Measurements from ENCODE around the gene CFAP46. TPM values are rescaled to one million over a fixed set of nuclear protein-coding genes. Genes with fewer than 3 reads are reported as not detected.

Gene CFAP46
- total and polyA plus RNA-seq, 4 donors, result 3.1 to 18.8 (median 7.1) TPM

DNA sequence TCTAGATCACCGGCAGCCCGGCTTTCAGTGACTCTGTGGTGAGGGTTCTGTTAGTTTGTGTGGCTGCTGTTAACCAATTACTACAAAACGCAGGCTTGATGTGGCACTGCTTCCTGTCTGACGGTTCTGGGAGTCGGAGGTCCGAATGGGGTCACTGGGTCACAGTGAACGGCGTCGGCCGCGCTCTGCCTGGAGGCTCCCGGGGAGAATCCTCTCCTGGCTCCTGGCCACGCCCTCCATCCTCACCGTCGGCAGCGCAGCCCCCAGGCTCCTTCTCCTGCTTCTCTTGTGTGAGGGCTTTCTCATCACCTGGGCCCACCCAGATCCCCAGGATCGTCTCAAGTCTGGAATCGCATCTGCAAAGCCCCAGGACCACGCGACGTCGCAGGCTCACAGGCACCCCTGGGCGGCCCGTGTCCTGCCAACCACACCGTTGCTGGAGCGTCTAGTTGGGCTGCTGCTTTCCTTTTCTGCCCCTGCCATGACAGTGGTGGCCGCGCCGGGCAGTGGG, 124.6 kb downstream of the CFAP46 start:
- 79 to 90% methylated on average over 28 to 29 of the region's 29 CpGs for WGBS, 2 donors
- H3K9me3 ChIP-seq (ENCODE audit: control insufficient read depth in 4 of 4, insufficient read depth in 3 of 4, low read length in 3 of 4), result peaks cover 0 to 2% (median 0%) of the 10 kb centered on the region in 4 donors
- no peak for ATAC-seq (ENCODE audit: insufficient read depth, low FRiP score)
- H3K27ac ChIP-seq (ENCODE audit: low read depth in 1 of 2, low read length in 1 of 2), result no peak overlapping the region
- no peak for DNase-seq
- TF ChIP-seq, protein P1, sequence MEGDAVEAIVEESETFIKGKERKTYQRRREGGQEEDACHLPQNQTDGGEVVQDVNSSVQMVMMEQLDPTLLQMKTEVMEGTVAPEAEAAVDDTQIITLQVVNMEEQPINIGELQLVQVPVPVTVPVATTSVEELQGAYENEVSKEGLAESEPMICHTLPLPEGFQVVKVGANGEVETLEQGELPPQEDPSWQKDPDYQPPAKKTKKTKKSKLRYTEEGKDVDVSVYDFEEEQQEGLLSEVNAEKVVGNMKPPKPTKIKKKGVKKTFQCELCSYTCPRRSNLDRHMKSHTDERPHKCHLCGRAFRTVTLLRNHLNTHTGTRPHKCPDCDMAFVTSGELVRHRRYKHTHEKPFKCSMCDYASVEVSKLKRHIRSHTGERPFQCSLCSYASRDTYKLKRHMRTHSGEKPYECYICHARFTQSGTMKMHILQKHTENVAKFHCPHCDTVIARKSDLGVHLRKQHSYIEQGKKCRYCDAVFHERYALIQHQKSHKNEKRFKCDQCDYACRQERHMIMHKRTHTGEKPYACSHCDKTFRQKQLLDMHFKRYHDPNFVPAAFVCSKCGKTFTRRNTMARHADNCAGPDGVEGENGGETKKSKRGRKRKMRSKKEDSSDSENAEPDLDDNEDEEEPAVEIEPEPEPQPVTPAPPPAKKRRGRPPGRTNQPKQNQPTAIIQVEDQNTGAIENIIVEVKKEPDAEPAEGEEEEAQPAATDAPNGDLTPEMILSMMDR (IDR thresholded peaks at IDR 0.05; ENCODE audit: control extremely low read depth, extremely low read depth), result no peak
- no peaks in the 10 kb centered on the region for H3K36me3 ChIP-seq (ENCODE audit: control insufficient read depth in 4 of 4, insufficient read depth in 4 of 4, low read length in 4 of 4)
- H3K4me3 ChIP-seq, result no peak overlapping the region
- H3K4me1 ChIP-seq (ENCODE audit: control insufficient read depth in 5 of 5, insufficient read depth in 5 of 5, low read length in 5 of 5), result peaks cover 0 to 2% (median 0%) of the 10 kb centered on the region in 5 donors
- H3K27me3 ChIP-seq (ENCODE audit: control insufficient read depth in 3 of 3, insufficient read depth in 3 of 3, low read length in 2 of 3), result peaks cover 0 to 11% (median 7%) of the 10 kb centered on the region in 3 donors
- no peak overlapping the region for H3K9ac ChIP-seq (ENCODE audit: insufficient read depth in 1 of 2, low read length in 2 of 2)

DNA sequence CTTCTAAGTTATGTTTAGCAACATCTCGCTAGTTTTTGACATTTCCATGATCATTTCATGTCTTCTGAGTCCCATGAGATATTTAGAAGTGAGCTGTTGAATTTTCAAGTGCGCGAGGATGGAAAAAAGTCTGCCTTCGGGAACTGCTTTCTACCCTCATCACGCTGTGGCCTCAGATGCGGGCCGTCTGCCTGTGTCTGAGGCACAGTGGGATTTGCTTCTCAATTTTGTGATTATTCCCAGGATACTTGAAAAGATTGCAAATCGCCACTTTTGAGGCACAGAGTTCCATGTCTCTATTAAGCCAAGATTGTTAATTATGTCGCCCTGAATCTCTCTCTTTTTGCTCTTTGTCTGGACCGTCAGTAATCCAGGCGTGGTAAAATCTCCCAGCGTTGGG, 125.7 kb downstream of the CFAP46 start:
- ATAC-seq (ENCODE audit: insufficient read depth, low FRiP score), result no peak
- peaks cover 0 to 11% (median 7%) of the 10 kb centered on the region in 3 donors for H3K27me3 ChIP-seq (ENCODE audit: control insufficient read depth in 3 of 3, insufficient read depth in 3 of 3, low read length in 2 of 3)

DNA sequence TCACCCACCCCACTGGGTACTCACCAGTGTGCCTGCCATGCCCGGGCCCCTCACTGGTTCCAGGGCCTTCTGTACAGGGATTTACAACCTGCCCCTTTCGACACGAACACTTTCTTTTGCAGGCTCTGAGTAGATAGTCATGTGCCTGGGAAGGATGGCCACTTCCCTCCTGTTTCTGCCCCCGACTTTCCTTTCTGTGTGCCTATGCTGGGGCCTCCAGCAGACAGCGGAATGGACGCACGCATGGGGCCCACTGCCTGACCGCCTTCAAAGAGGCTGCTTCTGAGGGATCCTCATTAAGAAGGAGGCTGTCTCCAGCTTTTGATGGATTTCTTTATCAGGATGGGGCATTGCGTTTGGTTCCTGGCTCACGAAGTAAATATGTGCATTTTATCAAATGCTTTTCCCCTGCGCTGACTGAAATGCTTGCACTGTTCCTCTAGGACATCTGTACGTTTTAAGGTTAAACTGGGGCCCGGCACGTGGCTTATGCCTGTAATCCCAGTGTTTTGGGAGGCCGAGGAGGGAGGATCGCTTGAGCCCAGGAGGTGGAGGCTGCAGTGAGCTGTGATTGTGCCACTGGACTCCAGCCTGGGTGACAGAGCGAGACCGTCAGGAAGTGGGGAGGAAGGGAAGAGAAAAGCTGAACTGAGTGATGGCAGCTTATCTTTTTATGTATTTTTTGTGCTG, 127.1 kb downstream of the CFAP46 start:
- Histone ChIP-seq H3K27me3 (ENCODE audit: control insufficient read depth in 3 of 3, insufficient read depth in 3 of 3, low read length in 2 of 3) (peaks cover 0 to 11% (median 8%) of the 10 kb centered on the region in 3 donors), H3K27ac (ENCODE audit: low read depth in 1 of 2, low read length in 1 of 2) (no peak overlapping the region), H3K9me3 (ENCODE audit: control insufficient read depth in 4 of 4, insufficient read depth in 3 of 4, low read length in 3 of 4) (peaks cover 0 to 4% (median 0%) of the 10 kb centered on the region in 4 donors), H3K4me1 (ENCODE audit: control insufficient read depth in 5 of 5, insufficient read depth in 5 of 5, low read length in 5 of 5) (no peaks in the 10 kb centered on the region), H3K36me3 (ENCODE audit: control insufficient read depth in 4 of 4, insufficient read depth in 4 of 4, low read length in 4 of 4) (no peaks in the 10 kb centered on the region), H3K9ac (ENCODE audit: insufficient read depth in 1 of 2, low read length in 2 of 2) (no peak overlapping the region), H3K4me3 (no peak overlapping the region)
- ATAC-seq (ENCODE audit: insufficient read depth, low FRiP score) (no peak), DNase-seq (no peak)
- TF ChIP-seq, protein P1 (IDR thresholded peaks at IDR 0.05; ENCODE audit: control extremely low read depth, extremely low read depth), result no peak
- 69 to 74% methylated on average over 18 of the region's 18 CpGs for WGBS, 2 donors

More for the DNA sequence above, 125.7 kb downstream of the CFAP46 start:
- Histone ChIP-seq H3K9me3 (ENCODE audit: control insufficient read depth in 4 of 4, insufficient read depth in 3 of 4, low read length in 3 of 4) (peaks cover 0 to 2% (median 0%) of the 10 kb centered on the region in 4 donors), H3K4me3 (no peak overlapping the region), H3K36me3 (ENCODE audit: control insufficient read depth in 4 of 4, insufficient read depth in 4 of 4, low read length in 4 of 4) (no peaks in the 10 kb centered on the region), H3K27ac (ENCODE audit: low read depth in 1 of 2, low read length in 1 of 2) (no peak overlapping the region), H3K4me1 (ENCODE audit: control insufficient read depth in 5 of 5, insufficient read depth in 5 of 5, low read length in 5 of 5) (peaks cover 0 to 1% (median 0%) of the 10 kb centered on the region in 5 donors), H3K9ac (ENCODE audit: insufficient read depth in 1 of 2, low read length in 2 of 2) (no peak overlapping the region)
- TF ChIP-seq, protein P1 (IDR thresholded peaks at IDR 0.05; ENCODE audit: control extremely low read depth, extremely low read depth), result no peak
- WGBS, 2 donors, result 83 to 88% methylated on average over 12 of the region's 12 CpGs
- DNase-seq, result no peak

Data from lung (tissue), 12 donors.